GM12865 (cell line): ENCODE measurements around the gene TMEM247.

ENCODE experiments used
- DNase-seq: peaks from one replicate; pipeline ENCODE4 v3.0.0; 2010; ENCODE audit warnings: low read depth
- H3K4me3 ChIP-seq: 2 replicates; pipeline ENCODE4 v1.5.1; 2011; ENCODE audit warnings: mild to moderate bottlenecking, low read depth, low read length, control low read depth
- TF ChIP-seq, protein P1 (sequence below): IDR thresholded peaks from 2 replicates; pipeline ENCODE4 v1.5.1; 2011; ENCODE audit warnings: low read length, control low read depth, low read depth, inconsistent platforms; ENCODE audit not compliant: insufficient read depth; ENCODE audit errors: missing control alignments

TMEM247 gene

GRCh38 chr2:46445556-46445955 is 33.8 kb upstream of the TMEM247 start:
- TF ChIP-seq, protein P1, sequence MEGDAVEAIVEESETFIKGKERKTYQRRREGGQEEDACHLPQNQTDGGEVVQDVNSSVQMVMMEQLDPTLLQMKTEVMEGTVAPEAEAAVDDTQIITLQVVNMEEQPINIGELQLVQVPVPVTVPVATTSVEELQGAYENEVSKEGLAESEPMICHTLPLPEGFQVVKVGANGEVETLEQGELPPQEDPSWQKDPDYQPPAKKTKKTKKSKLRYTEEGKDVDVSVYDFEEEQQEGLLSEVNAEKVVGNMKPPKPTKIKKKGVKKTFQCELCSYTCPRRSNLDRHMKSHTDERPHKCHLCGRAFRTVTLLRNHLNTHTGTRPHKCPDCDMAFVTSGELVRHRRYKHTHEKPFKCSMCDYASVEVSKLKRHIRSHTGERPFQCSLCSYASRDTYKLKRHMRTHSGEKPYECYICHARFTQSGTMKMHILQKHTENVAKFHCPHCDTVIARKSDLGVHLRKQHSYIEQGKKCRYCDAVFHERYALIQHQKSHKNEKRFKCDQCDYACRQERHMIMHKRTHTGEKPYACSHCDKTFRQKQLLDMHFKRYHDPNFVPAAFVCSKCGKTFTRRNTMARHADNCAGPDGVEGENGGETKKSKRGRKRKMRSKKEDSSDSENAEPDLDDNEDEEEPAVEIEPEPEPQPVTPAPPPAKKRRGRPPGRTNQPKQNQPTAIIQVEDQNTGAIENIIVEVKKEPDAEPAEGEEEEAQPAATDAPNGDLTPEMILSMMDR: no peak
- DNase-seq: no peak

DNA sequence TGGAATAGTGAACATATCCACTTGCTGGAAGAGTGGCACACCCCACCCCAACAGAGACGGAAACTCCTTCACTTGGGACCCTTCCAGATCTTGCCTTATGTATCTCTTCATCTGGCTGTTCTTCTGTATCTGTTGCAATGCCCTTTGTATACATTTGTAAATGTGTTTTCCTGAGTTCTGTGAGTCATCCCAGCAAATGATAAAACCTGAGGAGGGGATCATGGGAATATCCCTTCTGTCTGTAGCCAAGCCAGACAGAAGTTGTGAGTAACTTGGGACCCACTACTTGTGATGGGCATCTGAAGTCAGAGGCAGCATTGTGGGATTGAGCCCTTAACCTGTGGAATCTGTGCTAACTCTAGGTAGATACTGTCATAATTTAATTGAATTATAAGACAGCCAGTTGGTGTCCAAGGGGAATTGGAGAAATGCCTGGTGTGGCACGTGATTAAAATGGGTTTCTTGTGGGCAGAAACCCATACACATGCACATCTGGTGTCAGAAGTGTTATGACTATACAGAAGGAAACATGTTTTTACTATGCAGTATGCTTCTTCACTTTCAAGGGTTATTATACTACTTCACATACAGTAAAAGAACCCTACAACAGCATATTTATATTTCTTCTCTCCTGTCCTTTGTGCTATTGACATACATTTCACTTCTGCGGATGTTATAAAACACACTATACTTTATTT is 32.3 kb upstream of the TMEM247 start:
- no peak overlapping the region for H3K4me3 ChIP-seq
- no peak for DNase-seq
- TF ChIP-seq, protein P1: no peak

More at GRCh38 chr2:46445556-46445955, 33.8 kb upstream of the TMEM247 start:
- no peak overlapping the region for H3K4me3 ChIP-seq

GRCh38 chr2:46447649-46448048 is 31.7 kb upstream of the TMEM247 start:
- TF ChIP-seq, protein P1: no peak
- H3K4me3 ChIP-seq: no peak overlapping the region
- no peak for DNase-seq

DNA sequence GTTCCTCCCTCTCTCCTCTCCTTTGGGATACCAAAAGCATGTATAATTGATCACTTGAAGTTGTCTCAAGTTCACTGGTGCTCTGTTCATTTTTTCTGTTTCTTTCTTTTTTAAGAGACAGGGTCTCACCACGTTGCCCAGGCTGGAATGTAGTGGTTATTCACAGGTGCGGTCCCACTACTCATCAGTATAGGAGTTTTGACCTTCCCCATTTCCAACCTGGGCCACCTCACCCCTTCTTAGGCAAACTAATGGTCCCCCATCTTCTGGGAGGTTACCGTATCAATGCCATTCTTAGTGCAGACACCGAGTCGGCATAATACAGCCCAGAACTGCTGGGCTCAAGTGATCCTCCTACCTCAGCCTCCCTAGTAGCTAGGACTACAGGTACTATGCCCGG is 31.3 kb upstream of the TMEM247 start:
- TF ChIP-seq, protein P1: no peak
- DNase-seq: no peak
- no peak overlapping the region for H3K4me3 ChIP-seq

DNA sequence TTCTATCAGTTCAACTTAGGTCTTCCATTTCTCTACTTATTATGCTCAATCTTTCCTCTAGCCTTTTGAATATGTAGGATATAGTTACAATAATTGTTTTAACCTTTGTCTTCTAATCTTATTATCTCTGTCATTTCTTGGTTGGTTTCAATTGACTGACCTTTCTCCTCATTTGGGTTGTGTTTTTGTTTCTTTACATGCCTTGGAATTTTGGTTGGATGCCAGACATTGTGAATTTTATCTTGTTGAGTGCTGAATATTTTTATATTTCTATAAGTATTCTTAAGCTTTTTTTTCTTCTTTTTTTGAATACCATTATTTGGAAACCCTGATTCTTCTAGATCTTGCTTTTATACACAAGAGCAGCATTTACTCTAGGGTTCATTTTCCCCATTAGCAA is 30.7 kb upstream of the TMEM247 start:
- TF ChIP-seq, protein P1: no peak
- no peak overlapping the region for H3K4me3 ChIP-seq
- no peak for DNase-seq

GRCh38 chr2:46449700-46450099 is 29.7 kb upstream of the TMEM247 start:
- no peak for DNase-seq
- H3K4me3 ChIP-seq: no peak overlapping the region
- TF ChIP-seq, protein P1: no peak
